ENCODE data around the gene PLEKHB2. TPM values are rescaled to one million over a fixed set of nuclear protein-coding genes. Genes with fewer than 3 reads are reported as not detected.
"Not testable (repeated sequence)": the region's sequence is repeated elsewhere in the genome, so short reads cannot be mapped to it uniquely, and the experiment has no call there.

PLEKHB2 gene
- total and polyA plus RNA-seq, 2 of the 8 experiments (the other 6 are each of a cell fraction or from before 2014, with no cell fraction given), result 42.4 to 54.8 TPM

DNA sequence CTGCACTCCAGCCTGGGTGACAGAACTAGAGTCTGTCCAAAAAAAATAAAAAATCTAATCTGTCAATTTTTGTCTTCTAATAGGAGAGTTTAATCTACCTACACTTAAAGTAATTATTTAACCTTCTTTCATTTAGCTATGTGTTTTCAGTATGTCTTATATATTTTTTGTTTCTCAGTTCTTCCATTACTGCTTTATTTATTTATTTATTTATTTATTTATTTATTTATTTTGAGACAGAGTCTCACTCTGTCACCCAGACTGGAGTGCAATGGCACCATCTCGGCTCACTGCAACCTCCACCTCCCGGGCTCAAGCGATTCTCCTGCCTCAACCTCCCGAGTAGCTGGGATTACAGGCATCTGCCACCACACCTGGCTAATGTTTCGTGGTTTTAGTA, 60.4 kb downstream of the PLEKHB2 start:
- H2BK15ac ChIP-seq (ENCODE audit: low read length); H3K36me3 ChIP-seq (ENCODE audit: control insufficient read depth in 2 of 4, insufficient read depth in 4 of 4, low read length in 3 of 4); H2BK12ac ChIP-seq (ENCODE audit: low read depth, low read length); H2BK20ac ChIP-seq (ENCODE audit: low read length); H2AFZ ChIP-seq (ENCODE audit: low read length); H3K4ac ChIP-seq (replicated peaks; ENCODE audit: insufficient read length, low read depth, low read length); H2AK5ac ChIP-seq (ENCODE audit: low read depth, low read length); H4K20me1 ChIP-seq (replicated peaks in 1 of 2; ENCODE audit: control insufficient read depth in 1 of 2, insufficient read depth in 2 of 2, low read length in 2 of 2); H3K79me2 ChIP-seq (ENCODE audit: control insufficient read depth in 1 of 2, insufficient read depth in 2 of 2, low read length in 2 of 2); H3K79me1 ChIP-seq (ENCODE audit: low read depth, low read length); H2BK5ac ChIP-seq (ENCODE audit: low read depth, low read length); H3K18ac ChIP-seq (ENCODE audit: extremely low read depth, low read length); DNase-seq (ENCODE audit: low read depth in 1 of 2, low spot score in 2 of 2); H3K56ac ChIP-seq (replicated peaks; ENCODE audit: insufficient read length, low read depth, low read length); H3K4me3 ChIP-seq (ENCODE audit: extremely low read depth in 1 of 4, insufficient read depth in 2 of 4, low read depth in 3 of 4, low read length in 4 of 4); H4K91ac ChIP-seq (replicated peaks; ENCODE audit: insufficient read length, low read length); H3K23ac ChIP-seq (ENCODE audit: insufficient read length); H3K4me2 ChIP-seq (ENCODE audit: insufficient read depth in 1 of 2, low read depth in 2 of 2, low read length in 2 of 2); H3K27ac ChIP-seq (ENCODE audit: low read depth, low read length); H4K8ac ChIP-seq (ENCODE audit: extremely low read depth, insufficient read depth, low read length); H3K9me3 ChIP-seq (ENCODE audit: insufficient read depth in 2 of 2, low read depth in 1 of 2, low read length in 1 of 2); H3K14ac ChIP-seq (ENCODE audit: insufficient read length); FAIRE-seq; H3K23me2 ChIP-seq (ENCODE audit: low read depth, low read length); H3K4me1 ChIP-seq (replicated peaks in 1 of 4; ENCODE audit: control insufficient read depth in 3 of 4, insufficient read depth in 4 of 4, low read length in 3 of 4); H4K5ac ChIP-seq (ENCODE audit: insufficient read length, low read depth, low read length); H3K27me3 ChIP-seq (replicated peaks in 1 of 4; ENCODE audit: control insufficient read depth in 3 of 4, extremely low read depth in 1 of 4, insufficient read depth in 3 of 4, low read length in 3 of 4); POLR2A ChIA-PET (ENCODE audit: partially characterized antibody); H2BK120ac ChIP-seq (replicated peaks; ENCODE audit: low read depth, low read length); H3K9ac ChIP-seq (replicated peaks in 1 of 4; ENCODE audit: extremely low read depth in 1 of 4, low read depth in 3 of 4, low read length in 3 of 4): not testable (repeated sequence)
- 94% methylated on average over 5 of the region's 5 CpGs; no CpG with 5 or more reads in 1 of the 2 experiments for WGBS, 2 experiments (ENCODE audit: extremely low coverage in 1 of 2, insufficient coverage in 1 of 2, insufficient read length in 1 of 2, insufficient replicate concordance in 2 of 2, low coverage in 1 of 2, low lambda C conversion rate in 2 of 2, missing lambda C conversion rate in 1 of 2)
- CTCF ChIA-PET (ENCODE audit: partially characterized antibody), result interaction anchor here (2.0 to 3.5 kb wide), 2 partner anchors 11 to 248 kb away, joined by 9 to 28 read pairs; no protein-coding TSS in a partner anchor
